ENCODE data around the gene ARHGAP29.

- TF ChIP-seq ZNF747 (tag by site-specific recombination; IDR thresholded peaks at IDR 0.05) (no peak), CTCF (tag by site-specific recombination; IDR thresholded peaks at IDR 0.05) (no peak), ZBTB21 (tag by site-specific recombination; IDR thresholded peaks at IDR 0.05) (no peak), TCF7L2 (IDR thresholded peaks at IDR 0.05; ENCODE audit: borderline replicate concordance, low read depth, low read length) (no peak), BCL6B (tag by site-specific recombination; IDR thresholded peaks at IDR 0.05) (no peak), ZNF596 (tag by site-specific recombination; IDR thresholded peaks at IDR 0.05) (no peak), ZNF791 (tag by site-specific recombination; IDR thresholded peaks at IDR 0.05) (no peak), ZNF398 (tag by site-specific recombination; IDR thresholded peaks at IDR 0.05) (no peak), ZFP3 (tag by site-specific recombination; IDR thresholded peaks at IDR 0.05; ENCODE audit: low read depth) (no peak), ATF2 (tag by site-specific recombination; IDR thresholded peaks at IDR 0.05; ENCODE audit: low read depth) (no peak), SP3 (tag by site-specific recombination; IDR thresholded peaks at IDR 0.05) (no peak)
Measured at GRCh38 chr1:94275083-94275482, 37.7 kb upstream of the ARHGAP29 start.

Measured in HEK293 (cell line).